ENCODE measurements around the gene CTSC.
A peak's percentile ranks its signal among the peaks of the same experiment; 100 is the strongest.

The CTSC gene

GRCh38 chr11:88337181-88337986 lies at the start of gene CTSC:
Gene CTSC (minus strand): TSS chr11:88337736. CDS start chr11:88337672, 64 bp downstream.
- peak; percentile 94 for DNase-seq (ENCODE audit: low read depth)

GRCh38 chr11:88384669-88385005 lies 47.1 kb upstream of the CTSC start:
- DNase-seq (ENCODE audit: low read depth), result no peak

GRCh38 chr11:88384004-88384668 lies 46.6 kb upstream of the CTSC start:
- DNase-seq (ENCODE audit: low read depth), result no peak

- no peak for DNase-seq (ENCODE audit: low read depth)
These were observed 45.9 kb upstream of the CTSC start for GRCh38 chr11:88383447-88383846.

- no peak for DNase-seq (ENCODE audit: low read depth)
These were observed 41.6 kb upstream of the CTSC start for GRCh38 chr11:88379130-88379529.

- no peak for DNase-seq (ENCODE audit: low read depth)
These were observed 41.0 kb upstream of the CTSC start for GRCh38 chr11:88378422-88379066.

- DNase-seq (ENCODE audit: low read depth), result no peak
These were observed 40.1 kb upstream of the CTSC start for GRCh38 chr11:88377646-88378045.

- DNase-seq (ENCODE audit: low read depth), result no peak
These were observed 39.6 kb upstream of the CTSC start for GRCh38 chr11:88377144-88377543.

GRCh38 chr11:88375927-88376470 lies 38.5 kb upstream of the CTSC start:
- no peak for DNase-seq (ENCODE audit: low read depth)

GRCh38 chr11:88370782-88371181 lies 33.2 kb upstream of the CTSC start:
- DNase-seq (ENCODE audit: low read depth), result no peak

- no peak for DNase-seq (ENCODE audit: low read depth)
These were observed 29.8 kb upstream of the CTSC start for GRCh38 chr11:88367310-88367709.

GRCh38 chr11:88363648-88364065 lies 26.1 kb upstream of the CTSC start:
- no peak for DNase-seq (ENCODE audit: low read depth)

- DNase-seq (ENCODE audit: low read depth), result no peak
These were observed 25.5 kb upstream of the CTSC start for GRCh38 chr11:88363004-88363403.

GRCh38 chr11:88360141-88360540 lies 22.6 kb upstream of the CTSC start:
- no peak for DNase-seq (ENCODE audit: low read depth)

GRCh38 chr11:88359541-88359940 lies 22.0 kb upstream of the CTSC start:
- DNase-seq (ENCODE audit: low read depth), result no peak

GRCh38 chr11:88359114-88359513 lies 21.6 kb upstream of the CTSC start:
- no peak for DNase-seq (ENCODE audit: low read depth)

- DNase-seq (ENCODE audit: low read depth), result no peak
These were observed 20.5 kb upstream of the CTSC start for GRCh38 chr11:88358040-88358431.

- no peak for DNase-seq (ENCODE audit: low read depth)
These were observed 19.9 kb upstream of the CTSC start for GRCh38 chr11:88357323-88358039.

GRCh38 chr11:88355887-88356286 lies 18.4 kb upstream of the CTSC start:
- DNase-seq (ENCODE audit: low read depth), result no peak

GRCh38 chr11:88354912-88355311 lies 17.4 kb upstream of the CTSC start:
- DNase-seq (ENCODE audit: low read depth), result no peak

GRCh38 chr11:88353835-88354496 lies 16.4 kb upstream of the CTSC start:
- no peak for DNase-seq (ENCODE audit: low read depth)

- no peak for DNase-seq (ENCODE audit: low read depth)
These were observed 15.8 kb upstream of the CTSC start for GRCh38 chr11:88353386-88353785.
